PFSK-1 (cell line): Measurements from ENCODE around the gene DKK3.

Experiments used
- FOXP2 ChIP-seq: optimal IDR thresholded peaks from 2 replicates; pipeline ENCODE3; 2011; ENCODE audit warnings: borderline replicate concordance, control low read depth, inconsistent platforms; ENCODE audit not compliant: insufficient read depth; ENCODE audit errors: extremely low read length, extremely low read depth
- POLR2AphosphoS5 ChIP-seq: IDR thresholded peaks from 2 replicates; pipeline ENCODE4 v1.6.1; 2012; ENCODE audit warnings: low read depth, mild to moderate bottlenecking, control low read depth, low read length, moderate library complexity
- SIN3A ChIP-seq: IDR thresholded peaks from 2 replicates; pipeline ENCODE4 v1.6.1; 2012; ENCODE audit warnings: mild to moderate bottlenecking, low read length, moderate library complexity, borderline replicate concordance; ENCODE audit not compliant: insufficient read depth
- TAF1 ChIP-seq: IDR thresholded peaks from 2 replicates; pipeline ENCODE4 v1.6.1; 2012; ENCODE audit warnings: low read length, control low read depth, borderline replicate concordance; ENCODE audit not compliant: insufficient read depth
- TF ChIP-seq, protein P1 (sequence below), 2 experiments: IDR thresholded peaks; 2 replicates each; pipeline versions ENCODE4 v1.6.1 to v1.8.0; 2011 to 2012; ENCODE audit warnings: low read depth in 2 of 2, low read length in 2 of 2, control low read depth in 1 of 2, inconsistent platforms in 1 of 2, mild to moderate bottlenecking in 1 of 2, moderate library complexity in 1 of 2; ENCODE audit not compliant: insufficient read depth in 1 of 2

DKK3 gene

DNA sequence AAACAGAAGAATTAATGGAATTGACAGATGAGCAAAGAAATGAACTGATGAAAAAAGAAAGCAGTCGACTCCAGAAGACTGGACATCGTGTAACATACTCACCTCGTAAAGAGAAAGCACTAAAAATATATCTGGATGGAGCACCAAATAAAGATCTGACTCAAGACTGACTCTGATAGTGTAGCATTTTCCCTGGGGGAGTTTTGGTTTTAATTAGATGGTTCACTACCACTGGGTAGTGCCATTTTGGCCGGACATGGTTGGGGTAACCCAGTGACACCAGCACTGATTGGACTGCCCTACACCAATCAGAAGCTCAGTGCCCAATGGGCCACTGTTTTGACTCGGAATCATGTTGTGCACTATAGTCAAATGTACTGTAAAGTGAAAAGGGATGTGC lies 52.4 kb downstream of the DKK3 start:
- TF ChIP-seq SIN3A: no peak

DNA sequence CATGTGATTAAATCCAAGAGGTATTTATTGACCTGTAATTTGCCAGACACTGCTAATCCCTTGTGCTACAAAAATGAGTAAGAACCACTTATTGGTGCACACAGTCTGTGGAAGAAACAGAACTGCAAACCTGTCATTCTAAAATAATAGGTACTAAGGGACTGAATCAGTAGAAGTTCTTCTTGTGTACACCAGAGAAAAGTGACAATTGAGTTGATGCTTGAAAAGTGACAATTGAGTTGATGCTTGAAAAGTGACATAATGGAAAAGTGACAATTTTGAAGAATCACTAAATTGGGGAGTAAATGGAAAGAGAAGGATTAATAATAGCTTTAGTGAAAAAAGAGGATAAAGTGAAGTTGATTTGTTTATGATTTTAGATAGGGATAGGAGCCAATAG lies 56.4 kb downstream of the DKK3 start:
- TF ChIP-seq FOXP2: no peak
- no peak for TF ChIP-seq POLR2AphosphoS5
- TF ChIP-seq TAF1: no peak

DNA sequence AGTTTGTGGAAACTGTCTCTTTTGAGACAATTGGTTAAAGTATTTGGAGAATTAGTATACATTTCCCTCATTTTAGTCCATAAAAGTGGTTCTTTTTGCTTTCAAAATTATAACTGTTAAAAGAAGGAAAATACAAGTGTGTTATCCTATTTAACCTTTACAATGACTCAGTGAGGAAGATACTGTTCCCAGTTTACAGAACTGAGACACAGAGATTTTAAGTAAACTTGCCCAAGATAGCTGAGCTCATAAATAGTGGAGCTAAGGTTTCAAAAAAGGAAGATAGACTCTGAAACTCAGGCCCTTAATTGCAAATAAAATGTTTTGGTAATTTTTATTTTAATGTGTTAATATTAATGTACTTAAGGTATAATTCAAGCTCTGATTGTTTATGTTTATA lies 58.9 kb downstream of the DKK3 start:
- TF ChIP-seq, protein P1, sequence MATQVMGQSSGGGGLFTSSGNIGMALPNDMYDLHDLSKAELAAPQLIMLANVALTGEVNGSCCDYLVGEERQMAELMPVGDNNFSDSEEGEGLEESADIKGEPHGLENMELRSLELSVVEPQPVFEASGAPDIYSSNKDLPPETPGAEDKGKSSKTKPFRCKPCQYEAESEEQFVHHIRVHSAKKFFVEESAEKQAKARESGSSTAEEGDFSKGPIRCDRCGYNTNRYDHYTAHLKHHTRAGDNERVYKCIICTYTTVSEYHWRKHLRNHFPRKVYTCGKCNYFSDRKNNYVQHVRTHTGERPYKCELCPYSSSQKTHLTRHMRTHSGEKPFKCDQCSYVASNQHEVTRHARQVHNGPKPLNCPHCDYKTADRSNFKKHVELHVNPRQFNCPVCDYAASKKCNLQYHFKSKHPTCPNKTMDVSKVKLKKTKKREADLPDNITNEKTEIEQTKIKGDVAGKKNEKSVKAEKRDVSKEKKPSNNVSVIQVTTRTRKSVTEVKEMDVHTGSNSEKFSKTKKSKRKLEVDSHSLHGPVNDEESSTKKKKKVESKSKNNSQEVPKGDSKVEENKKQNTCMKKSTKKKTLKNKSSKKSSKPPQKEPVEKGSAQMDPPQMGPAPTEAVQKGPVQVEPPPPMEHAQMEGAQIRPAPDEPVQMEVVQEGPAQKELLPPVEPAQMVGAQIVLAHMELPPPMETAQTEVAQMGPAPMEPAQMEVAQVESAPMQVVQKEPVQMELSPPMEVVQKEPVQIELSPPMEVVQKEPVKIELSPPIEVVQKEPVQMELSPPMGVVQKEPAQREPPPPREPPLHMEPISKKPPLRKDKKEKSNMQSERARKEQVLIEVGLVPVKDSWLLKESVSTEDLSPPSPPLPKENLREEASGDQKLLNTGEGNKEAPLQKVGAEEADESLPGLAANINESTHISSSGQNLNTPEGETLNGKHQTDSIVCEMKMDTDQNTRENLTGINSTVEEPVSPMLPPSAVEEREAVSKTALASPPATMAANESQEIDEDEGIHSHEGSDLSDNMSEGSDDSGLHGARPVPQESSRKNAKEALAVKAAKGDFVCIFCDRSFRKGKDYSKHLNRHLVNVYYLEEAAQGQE (IDR thresholded peaks at IDR 0.05; ENCODE audit: insufficient read depth in 1 of 2, low read depth in 2 of 2, low read length in 2 of 2): no peak
- TF ChIP-seq POLR2AphosphoS5: no peak
- no peak for TF ChIP-seq FOXP2
- TF ChIP-seq TAF1: no peak
- no peak for TF ChIP-seq SIN3A

DNA sequence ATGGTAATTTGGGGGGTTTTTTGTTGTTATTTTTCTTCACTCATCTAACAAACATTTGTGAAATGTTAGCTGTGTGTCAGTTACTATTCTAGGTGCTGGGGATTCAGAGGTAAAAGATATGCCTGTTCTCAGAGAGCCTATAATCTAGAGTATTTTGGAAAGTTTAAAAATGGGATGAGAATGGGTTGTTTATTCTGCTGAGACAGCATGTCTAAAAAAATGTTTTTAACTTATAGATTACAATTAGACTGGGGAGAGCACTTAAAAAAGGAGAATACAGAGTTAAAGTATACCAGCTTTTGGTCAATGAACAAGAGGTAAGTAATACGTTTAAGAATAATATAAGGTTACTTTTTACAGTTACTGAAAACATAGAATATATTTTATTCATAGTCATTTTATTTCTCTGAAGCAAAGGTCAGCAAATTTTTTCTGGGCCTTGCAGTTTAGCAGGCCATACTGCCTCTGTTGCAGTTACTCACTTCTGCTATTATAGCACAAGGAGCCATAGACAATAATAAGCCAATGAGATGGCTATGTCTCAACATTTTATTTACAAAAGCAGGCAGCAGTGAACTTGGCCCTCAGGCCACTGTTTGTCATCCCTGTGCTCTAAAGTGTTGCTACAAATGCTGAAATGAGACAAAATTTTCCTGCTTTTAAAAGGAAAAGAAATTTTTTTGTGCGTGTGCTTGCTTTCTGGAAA lies 60.0 kb downstream of the DKK3 start:
- TF ChIP-seq POLR2AphosphoS5 (no peak), TAF1 (no peak), FOXP2 (no peak), SIN3A (no peak)
- TF ChIP-seq, protein P1 (IDR thresholded peaks at IDR 0.05; ENCODE audit: insufficient read depth in 1 of 2, low read depth in 2 of 2, low read length in 2 of 2): no peak

DNA sequence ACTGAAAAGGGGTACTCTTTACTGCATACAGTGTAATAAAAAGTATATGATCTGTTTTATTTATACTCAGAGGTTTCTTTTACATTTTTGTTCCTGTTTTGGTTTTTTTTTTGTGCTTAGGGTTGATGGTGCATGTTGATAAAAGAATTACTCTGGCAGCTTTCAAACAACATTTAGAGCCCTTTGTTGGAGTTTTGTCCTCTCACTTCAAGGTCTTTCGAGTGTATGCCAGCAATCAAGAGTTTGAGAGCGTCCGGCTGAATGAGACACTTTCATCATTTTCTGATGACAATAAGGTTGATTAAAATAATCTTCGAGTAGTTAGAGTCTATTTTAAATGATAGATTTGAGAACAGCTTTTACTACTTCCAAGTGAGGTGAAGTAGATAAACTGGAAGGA lies 60.6 kb downstream of the DKK3 start:
- TF ChIP-seq, protein P1 (IDR thresholded peaks at IDR 0.05; ENCODE audit: insufficient read depth in 1 of 2, low read depth in 2 of 2, low read length in 2 of 2): no peak
- no peak for TF ChIP-seq TAF1
- no peak for TF ChIP-seq SIN3A
- TF ChIP-seq FOXP2: no peak
- no peak for TF ChIP-seq POLR2AphosphoS5

DNA sequence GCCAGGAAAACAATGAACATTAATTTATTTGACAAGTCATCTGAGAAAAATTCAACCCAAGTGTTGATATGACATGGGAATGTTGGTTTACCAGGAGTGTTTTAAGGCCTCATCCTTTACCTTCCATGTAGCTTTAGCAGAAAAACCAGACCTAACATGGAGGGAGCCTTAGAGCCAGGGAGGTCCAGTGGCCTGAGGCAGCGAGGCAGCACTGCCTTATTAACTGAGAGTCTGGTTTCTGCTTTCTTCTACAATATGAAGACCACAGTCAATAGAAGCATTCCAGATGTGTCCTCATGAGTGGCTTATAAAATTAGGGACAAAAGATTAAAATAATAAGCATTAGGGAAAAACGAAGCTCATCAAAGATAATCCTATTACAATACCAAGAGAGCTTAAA lies 61.5 kb downstream of the DKK3 start:
- TF ChIP-seq TAF1 (no peak), SIN3A (no peak), FOXP2 (no peak), POLR2AphosphoS5 (no peak)
- TF ChIP-seq, protein P1 (IDR thresholded peaks at IDR 0.05; ENCODE audit: insufficient read depth in 1 of 2, low read depth in 2 of 2, low read length in 2 of 2): no peak
